NCI-H2107 treated with DMSO at 0.1 percent for 48 hours (cell line): ENCODE results near the gene PRUNE2.

Source experiments
- DNase-seq: peaks from one replicate; lab custom pipeline; 2025; ENCODE audit not compliant: unreplicated experiment; lab: John Stamatoyannopoulos, UW

PRUNE2 gene

GRCh38 chr9:76900884-76901440 lies 5.0 kb downstream of the PRUNE2 start:
- DNase-seq, result no peak

GRCh38 chr9:76898786-76899185 lies 7.1 kb downstream of the PRUNE2 start:
- no peak for DNase-seq

- no peak for DNase-seq
Observed at GRCh38 chr9:76897804-76898525, 7.9 kb downstream of the PRUNE2 start.

- no peak for DNase-seq
Observed at GRCh38 chr9:76896035-76896434, 9.9 kb downstream of the PRUNE2 start.

- no peak for DNase-seq
Observed at GRCh38 chr9:76895186-76895585, 10.7 kb downstream of the PRUNE2 start.

- DNase-seq, result no peak
Observed at GRCh38 chr9:76894198-76894597, 11.7 kb downstream of the PRUNE2 start.

- DNase-seq, result no peak
Observed at GRCh38 chr9:76893395-76893932, 12.4 kb downstream of the PRUNE2 start.

GRCh38 chr9:76891874-76892273 lies 14.0 kb downstream of the PRUNE2 start:
- no peak for DNase-seq

- no peak for DNase-seq
Observed at GRCh38 chr9:76891279-76891678, 14.6 kb downstream of the PRUNE2 start.

- no peak for DNase-seq
Observed at GRCh38 chr9:76887951-76888350, 18.0 kb downstream of the PRUNE2 start.

- DNase-seq, result no peak
Observed at GRCh38 chr9:76887003-76887821, 18.7 kb downstream of the PRUNE2 start.

GRCh38 chr9:76886318-76886717 lies 19.6 kb downstream of the PRUNE2 start:
- no peak for DNase-seq

GRCh38 chr9:76884823-76885222 lies 21.1 kb downstream of the PRUNE2 start:
- no peak for DNase-seq

- DNase-seq, result no peak
Observed at GRCh38 chr9:76883341-76883855, 22.5 kb downstream of the PRUNE2 start.

- DNase-seq, result no peak
Observed at GRCh38 chr9:76882686-76883085, 23.2 kb downstream of the PRUNE2 start.

GRCh38 chr9:76880210-76880609 lies 25.7 kb downstream of the PRUNE2 start:
- no peak for DNase-seq

- no peak for DNase-seq
Observed at GRCh38 chr9:76878933-76879332, 27.0 kb downstream of the PRUNE2 start.

GRCh38 chr9:76877961-76878360 lies 28.0 kb downstream of the PRUNE2 start:
- DNase-seq, result no peak

- DNase-seq, result no peak
Observed at GRCh38 chr9:76876098-76876497, 29.8 kb downstream of the PRUNE2 start.

- DNase-seq, result no peak
Observed at GRCh38 chr9:76873821-76874220, 32.1 kb downstream of the PRUNE2 start.

- DNase-seq, result no peak
Observed at GRCh38 chr9:76873056-76873792, 32.7 kb downstream of the PRUNE2 start.
